WERI-Rb-1 (cell line): Measurements from ENCODE around the gene PRKCE.

Experiments
- DNase-seq: peaks from one replicate; pipeline ENCODE4 v3.0.0-alpha.2; 2020
- H3K27ac ChIP-seq: fragments of 250-450 bp; sonication (Bioruptor Pico); 2 replicates; pipeline ENCODE4 v1.5.1; 2020; ENCODE audit warnings: mild to moderate bottlenecking, moderate library complexity
- H3K27me3 ChIP-seq: fragments of 250-450 bp; sonication (Bioruptor Pico); 2 replicates; pipeline ENCODE4 v1.5.1; 2021; ENCODE audit warnings: mild to moderate bottlenecking, low read depth, moderate library complexity; ENCODE audit not compliant: insufficient read depth, severe bottlenecking
- H3K36me3 ChIP-seq: fragments of 250-450 bp; sonication (Bioruptor Pico); 2 replicates; pipeline ENCODE4 v1.5.1; 2020; ENCODE audit warnings: mild to moderate bottlenecking, moderate library complexity
- H3K4me3 ChIP-seq: 2 replicates; pipeline ENCODE4 v1.5.1; 2011; ENCODE audit warnings: low read depth, mild to moderate bottlenecking, control low read depth, low read length
- H3K9me3 ChIP-seq: fragments of 250-450 bp; sonication (Bioruptor Pico); 2 replicates; pipeline ENCODE4 v1.5.1; 2021; ENCODE audit warnings: mild to moderate bottlenecking, moderate library complexity; ENCODE audit not compliant: severe bottlenecking
- TF ChIP-seq, protein P1 (sequence below): IDR thresholded peaks from 2 replicates; pipeline ENCODE4 v1.5.1; 2011; ENCODE audit warnings: low read depth, mild to moderate bottlenecking, control low read depth, inconsistent platforms, low read length

Gene PRKCE

DNA sequence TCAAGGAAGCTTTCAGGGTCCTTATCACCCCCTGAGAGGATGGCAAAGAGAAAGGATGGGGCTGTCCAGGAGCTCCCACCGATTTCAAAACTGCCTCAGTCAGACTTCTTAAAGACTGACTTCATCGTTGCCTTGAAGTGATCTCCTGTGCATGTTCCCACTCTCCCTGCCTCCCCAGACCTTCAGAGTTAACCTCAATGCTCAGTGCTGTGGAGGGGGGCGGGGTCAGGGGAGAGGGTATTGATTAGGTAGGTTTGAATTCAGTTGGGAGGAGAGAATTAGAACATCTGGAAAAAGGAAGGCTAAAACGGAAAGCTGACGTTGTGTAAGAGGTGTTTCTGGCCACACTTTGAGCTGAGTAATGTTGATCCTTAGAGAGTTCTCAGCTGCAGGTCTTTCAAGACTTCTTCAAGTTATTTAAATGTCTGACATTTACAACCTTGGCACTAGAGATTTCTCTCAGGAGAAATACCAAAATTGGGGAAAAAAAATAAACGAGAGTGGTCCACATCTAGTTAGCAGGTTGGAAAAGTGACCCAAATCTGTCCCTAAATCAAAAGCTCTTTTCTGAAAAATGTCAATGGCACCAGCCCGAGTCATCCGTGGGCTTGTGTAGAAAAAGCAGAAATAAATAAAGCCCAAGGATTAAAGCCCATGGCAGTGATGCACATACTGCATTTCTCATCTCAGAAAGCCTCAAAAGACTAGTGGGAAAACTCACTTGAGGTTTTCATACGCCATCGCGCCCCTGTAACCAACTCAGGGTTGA is 511.0 kb downstream of the PRKCE start:
- Histone ChIP-seq H3K4me3 (no peak overlapping the region), H3K9me3 (peaks cover 3% of the 10 kb centered on the region), H3K36me3 (no peaks in the 10 kb centered on the region), H3K27me3 (no peaks in the 10 kb centered on the region), H3K27ac (no peak overlapping the region)
- DNase-seq: no peak
- TF ChIP-seq, protein P1, sequence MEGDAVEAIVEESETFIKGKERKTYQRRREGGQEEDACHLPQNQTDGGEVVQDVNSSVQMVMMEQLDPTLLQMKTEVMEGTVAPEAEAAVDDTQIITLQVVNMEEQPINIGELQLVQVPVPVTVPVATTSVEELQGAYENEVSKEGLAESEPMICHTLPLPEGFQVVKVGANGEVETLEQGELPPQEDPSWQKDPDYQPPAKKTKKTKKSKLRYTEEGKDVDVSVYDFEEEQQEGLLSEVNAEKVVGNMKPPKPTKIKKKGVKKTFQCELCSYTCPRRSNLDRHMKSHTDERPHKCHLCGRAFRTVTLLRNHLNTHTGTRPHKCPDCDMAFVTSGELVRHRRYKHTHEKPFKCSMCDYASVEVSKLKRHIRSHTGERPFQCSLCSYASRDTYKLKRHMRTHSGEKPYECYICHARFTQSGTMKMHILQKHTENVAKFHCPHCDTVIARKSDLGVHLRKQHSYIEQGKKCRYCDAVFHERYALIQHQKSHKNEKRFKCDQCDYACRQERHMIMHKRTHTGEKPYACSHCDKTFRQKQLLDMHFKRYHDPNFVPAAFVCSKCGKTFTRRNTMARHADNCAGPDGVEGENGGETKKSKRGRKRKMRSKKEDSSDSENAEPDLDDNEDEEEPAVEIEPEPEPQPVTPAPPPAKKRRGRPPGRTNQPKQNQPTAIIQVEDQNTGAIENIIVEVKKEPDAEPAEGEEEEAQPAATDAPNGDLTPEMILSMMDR: no peak

DNA sequence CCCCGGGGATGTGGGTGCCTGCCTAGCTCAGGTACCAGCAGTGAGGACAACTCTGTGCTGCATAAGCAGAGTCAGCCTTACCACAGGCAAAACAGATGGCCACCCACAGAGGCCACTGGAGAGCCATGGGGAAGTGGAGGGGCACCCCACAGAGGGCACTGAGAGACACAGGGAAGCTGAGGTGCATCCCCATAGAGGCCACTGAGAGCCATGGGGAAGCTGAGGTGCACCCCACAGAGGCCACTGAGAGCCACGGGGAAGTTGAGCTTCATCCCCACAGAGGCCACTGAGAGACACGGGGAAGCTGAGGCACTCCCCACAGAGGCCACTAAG is 511.6 kb downstream of the PRKCE start:
- TF ChIP-seq, protein P1: 0 out of 2 replicates have a peak, but pooled peaks have one; percentile 8
- H3K9me3 ChIP-seq: peaks cover 3% of the 10 kb centered on the region

DNA sequence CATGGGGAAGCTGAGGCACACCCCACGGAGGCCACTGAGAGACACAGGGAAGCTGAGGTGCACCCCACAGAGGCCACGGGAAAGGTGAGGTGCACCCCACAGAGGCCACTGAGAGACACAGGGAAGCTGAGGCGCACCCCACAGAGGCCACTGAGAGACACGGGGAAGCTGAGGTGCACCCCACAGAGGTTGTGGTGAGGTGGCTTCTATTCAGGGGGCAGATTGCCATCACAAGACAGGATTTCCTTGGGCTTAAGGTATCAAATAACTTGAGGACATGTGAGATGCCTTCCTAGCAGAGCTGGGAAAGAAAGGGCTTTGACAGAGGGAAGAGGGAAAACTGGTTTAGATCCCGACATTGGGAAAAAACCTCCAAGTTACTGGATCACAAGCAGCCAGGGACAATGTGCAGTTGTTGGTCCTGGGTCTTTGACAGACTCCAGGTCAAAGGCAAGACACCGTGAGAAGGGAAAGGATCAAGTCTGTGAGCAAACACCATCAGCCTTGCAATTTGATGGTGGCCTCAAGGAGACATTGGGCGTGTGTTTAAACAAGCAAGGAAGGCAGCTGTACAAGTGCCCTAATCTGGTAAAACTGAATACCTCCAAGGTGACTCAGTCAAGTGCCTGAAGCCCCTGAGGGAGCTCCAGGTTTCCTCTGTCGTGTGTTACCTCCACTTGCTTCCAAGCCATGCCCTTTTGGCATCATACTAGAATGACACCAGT is 512.5 kb downstream of the PRKCE start:
- TF ChIP-seq, protein P1: no peak
- Histone ChIP-seq H3K4me3 (no peak overlapping the region), H3K36me3 (no peaks in the 10 kb centered on the region), H3K27me3 (no peaks in the 10 kb centered on the region), H3K27ac (no peak overlapping the region), H3K9me3 (peaks cover 3% of the 10 kb centered on the region)
- no peak for DNase-seq

More for the DNA sequence above, 511.6 kb downstream of the PRKCE start:
- Histone ChIP-seq H3K27me3 (no peaks in the 10 kb centered on the region), H3K36me3 (no peaks in the 10 kb centered on the region), H3K4me3 (no peak overlapping the region), H3K27ac (no peak overlapping the region)
- DNase-seq: no peak

DNA sequence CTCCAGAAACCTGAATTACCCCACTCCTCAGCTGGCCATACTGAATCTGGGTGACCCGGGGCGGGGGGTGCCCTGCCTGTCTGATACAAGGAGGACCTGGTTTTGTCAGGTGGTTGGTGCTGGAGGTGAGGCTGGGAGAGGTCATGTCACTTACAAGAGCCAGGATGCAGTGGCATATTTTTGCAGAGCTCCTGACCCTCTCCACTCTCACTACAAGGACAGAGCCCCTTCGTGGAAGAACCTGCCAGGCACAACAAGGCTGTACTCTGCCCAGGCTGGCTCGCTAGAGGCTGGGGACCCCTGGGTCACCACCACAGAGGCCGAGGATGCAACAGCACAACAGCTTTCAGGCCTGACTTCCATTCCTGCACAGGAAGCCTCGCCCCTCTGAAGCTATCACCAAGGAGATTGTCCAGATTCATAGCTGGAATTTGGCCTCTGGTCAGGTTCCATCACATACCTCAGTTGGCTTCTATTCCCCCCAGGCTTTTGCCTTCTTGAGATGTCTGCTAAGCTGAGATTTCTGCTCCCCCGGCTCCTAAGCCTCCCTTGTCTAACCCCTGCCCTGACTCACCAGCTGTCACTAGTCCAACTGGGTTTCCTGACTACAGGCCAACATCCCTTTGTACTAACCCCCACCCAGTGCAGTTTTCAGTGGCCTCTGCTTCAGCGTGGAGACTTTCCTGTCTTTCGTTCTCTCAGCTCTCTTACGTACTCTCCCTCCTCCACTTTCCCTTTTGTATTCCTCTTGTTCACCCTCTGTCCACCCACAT is 513.2 kb downstream of the PRKCE start:
- DNase-seq: peak; percentile 84
- no peaks in the 10 kb centered on the region for H3K36me3 ChIP-seq
- no peak overlapping the region for H3K4me3 ChIP-seq
- H3K27me3 ChIP-seq: no peaks in the 10 kb centered on the region
- TF ChIP-seq, protein P1: no peak
- peaks cover 3% of the 10 kb centered on the region for H3K9me3 ChIP-seq
- H3K27ac ChIP-seq: peak overlapping the region; percentile 22

DNA sequence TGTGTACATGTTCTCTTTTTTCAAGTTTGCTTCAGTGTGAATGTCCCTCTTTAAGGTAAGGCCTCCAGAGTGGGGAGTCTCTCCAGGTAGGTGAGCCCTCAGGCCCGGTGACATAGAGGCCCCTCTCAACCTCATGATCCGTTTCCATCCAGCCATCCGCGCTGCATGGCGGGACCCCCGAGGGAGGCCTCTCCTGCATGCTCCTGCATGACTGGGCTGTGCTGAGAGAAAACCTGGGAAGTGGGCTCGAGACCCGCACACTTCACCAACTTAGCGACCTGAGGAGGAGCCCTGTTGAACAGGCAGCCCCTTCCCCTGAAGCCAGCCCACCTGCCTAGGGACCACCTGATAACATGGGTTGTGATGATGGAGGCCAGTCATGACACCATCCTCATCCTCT is 514.4 kb downstream of the PRKCE start:
- Histone ChIP-seq H3K27ac (no peak overlapping the region), H3K4me3 (no peak overlapping the region), H3K9me3 (peaks cover 3% of the 10 kb centered on the region), H3K36me3 (no peaks in the 10 kb centered on the region), H3K27me3 (no peaks in the 10 kb centered on the region)
- TF ChIP-seq, protein P1: no peak
- DNase-seq: no peak
